ENCODE measurements around the gene MMD2. TPM values are rescaled to one million over a fixed set of nuclear protein-coding genes. Genes with fewer than 3 reads are reported as not detected.

The MMD2 gene, protein sequence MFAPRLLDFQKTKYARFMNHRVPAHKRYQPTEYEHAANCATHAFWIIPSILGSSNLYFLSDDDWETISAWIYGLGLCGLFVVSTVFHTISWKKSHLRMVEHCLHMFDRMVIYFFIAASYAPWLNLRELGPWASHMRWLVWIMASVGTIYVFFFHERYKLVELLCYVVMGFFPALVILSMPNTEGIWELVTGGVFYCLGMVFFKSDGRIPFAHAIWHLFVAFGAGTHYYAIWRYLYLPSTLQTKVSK
- not detected in 2 replicates for total RNA-seq

DNA sequence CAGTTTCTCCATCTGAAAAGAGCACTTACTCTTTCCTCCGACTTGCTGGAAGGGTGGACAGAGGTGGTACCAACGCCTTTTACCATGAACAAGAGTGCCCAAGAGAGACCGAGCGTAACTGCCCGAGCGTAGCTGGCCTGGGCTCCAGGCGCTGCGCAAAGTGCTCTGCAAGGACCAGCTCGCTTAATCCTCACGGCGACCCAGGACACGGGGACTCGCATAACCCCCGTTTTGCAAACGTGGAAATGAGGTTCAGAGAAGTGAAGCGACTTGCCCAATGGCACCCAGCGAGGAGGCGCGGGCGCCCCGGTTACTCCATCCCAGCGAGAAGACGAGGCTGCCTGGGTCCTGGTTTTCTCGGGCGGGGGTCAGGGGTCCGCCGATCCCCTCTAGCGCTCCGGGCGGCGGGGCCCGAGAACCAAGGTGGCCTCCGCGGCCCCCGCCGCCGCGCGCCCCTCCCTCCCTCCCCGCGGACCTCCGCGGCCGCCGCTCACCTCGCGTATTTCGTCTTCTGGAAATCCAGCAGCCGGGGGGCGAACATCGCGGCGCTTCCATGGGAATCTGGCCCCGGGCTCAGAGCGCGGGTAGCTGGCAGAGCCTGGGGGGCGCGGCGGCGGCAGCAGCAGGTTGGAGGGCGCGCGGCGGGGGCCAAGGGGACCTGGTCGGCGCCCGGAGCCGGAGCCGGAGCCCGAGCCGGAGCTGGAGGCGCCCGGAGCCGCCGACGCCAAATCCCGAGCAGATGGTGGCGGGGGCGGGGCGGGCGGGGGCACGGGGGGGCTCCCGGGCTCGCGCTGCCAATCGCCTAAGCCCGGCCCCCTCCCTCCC lies at the start of gene MMD2:
TSS of gene MMD2 (minus strand) at position 711 of the 825 bp plus-strand sequence. CDS start at position 541, 170 bp downstream.

DNA sequence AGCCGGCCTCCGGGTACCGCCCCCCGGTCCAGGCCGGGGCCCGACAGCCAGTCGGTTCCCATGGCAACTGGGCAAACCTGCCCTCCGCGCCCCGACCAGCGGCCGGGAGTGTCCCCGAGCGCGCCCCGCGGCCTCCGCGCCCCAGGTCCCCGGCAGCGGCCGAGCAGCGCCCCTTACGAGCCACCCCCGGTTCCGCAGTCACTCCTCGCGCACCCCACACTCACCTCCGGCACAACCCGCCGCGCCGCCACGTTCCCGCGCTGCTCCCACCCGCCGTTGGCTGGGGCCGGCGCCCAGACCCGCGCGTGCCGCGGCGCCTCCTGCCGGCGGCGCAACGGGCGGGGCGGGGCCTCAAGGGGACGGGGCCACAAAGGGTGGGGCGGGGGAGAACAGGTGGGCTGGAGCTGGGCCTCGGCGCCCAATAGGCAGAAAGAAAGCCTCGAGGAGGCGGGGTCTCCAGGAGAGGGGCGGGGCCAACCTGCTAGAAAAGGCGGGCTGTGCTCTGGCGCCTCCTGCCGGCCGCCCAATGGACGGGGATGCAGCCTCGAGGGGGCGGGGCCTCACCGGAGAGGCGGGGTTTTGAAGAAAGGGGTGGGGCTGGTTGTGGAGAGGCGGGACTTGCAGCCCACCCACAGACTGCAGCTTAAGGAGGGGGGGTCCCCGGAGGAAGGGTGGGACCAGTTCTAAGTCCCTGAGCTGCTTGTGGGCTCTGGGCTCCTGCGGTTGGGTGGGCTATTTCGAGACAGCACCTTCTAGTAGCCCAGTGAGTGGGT lies 75.4 kb downstream of the MMD2 start, which contains the start of gene RADIL:
TSS of gene RADIL (minus strand) at position 345 of the 773 bp plus-strand sequence. CDS start 5,577 bp downstream, outside the sequence.

DNA sequence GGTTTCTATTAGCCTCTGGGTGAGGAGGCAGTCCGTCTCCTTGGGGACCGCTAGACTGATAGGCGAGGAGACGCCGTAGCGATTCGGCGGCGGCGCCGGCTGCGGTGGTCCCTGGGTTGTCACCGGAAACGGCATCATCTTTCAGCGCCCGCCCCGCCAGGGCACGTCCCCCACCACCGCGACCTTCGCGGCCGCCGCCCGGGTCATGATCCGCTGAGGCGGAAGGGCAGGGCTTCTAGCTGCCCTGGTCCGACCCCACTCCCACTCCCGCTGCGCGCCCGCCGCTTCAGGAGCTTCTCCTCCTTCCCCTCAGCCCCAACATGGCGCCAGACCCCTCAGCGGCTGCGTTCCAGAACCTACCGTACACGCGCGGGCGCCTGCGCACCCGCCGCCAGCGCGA lies 97.3 kb downstream of the MMD2 start, which contains the start of gene PAPOLB:
TSS of gene PAPOLB (minus strand) at position 358 of the 400 bp plus-strand sequence. CDS start at position 138, 220 bp downstream.

Other genes with a start within 250 kb of the MMD2 start
- 19.2 and 35.2 TPM in 2 replicates for gene AP5Z1, start 183.6 kb downstream of the MMD2 start, total RNA-seq
- under 0.01 TPM in 1 of 2 replicates, not detected in the other for gene PAPOLB, start 97.2 kb downstream of the MMD2 start, total RNA-seq
- 0.63 and 1.3 TPM in 2 replicates for gene RADIL, start 75.5 kb downstream of the MMD2 start, total RNA-seq
- gene RBAK, start 86.7 kb upstream of the MMD2 start, total RNA-seq = 2.0 and 4.6 TPM in 2 replicates
- 48.7 and 76.2 TPM in 2 replicates for gene WIPI2, start 231.0 kb upstream of the MMD2 start, total RNA-seq